ENCODE measurements around the gene NTPCR. TPM values are rescaled to one million over a fixed set of nuclear protein-coding genes. Genes with fewer than 3 reads are reported as not detected.

NTPCR gene
- total RNA-seq, 1 experiment from 2014 or later, result 50.0 TPM

DNA sequence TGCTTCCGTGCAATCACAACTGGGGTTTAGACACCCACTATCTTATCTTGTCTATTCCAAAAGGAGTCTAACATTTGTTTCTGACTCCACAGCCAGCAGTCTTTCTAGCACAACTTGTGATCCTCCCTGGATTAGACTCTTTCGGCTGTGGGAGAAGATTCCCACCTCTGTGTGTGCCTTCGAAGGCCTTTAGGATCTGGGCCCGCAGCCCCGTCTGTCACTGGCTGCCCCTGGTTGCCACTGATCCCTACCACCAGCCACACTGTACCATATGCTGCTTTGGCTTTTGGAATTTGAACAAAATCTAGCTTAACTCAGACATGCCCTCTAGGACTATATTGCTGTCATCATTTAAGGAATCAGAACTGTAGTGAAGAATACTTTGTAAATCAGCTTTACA is 18.0 kb downstream of the NTPCR start:
- TF ChIP-seq, protein P1, sequence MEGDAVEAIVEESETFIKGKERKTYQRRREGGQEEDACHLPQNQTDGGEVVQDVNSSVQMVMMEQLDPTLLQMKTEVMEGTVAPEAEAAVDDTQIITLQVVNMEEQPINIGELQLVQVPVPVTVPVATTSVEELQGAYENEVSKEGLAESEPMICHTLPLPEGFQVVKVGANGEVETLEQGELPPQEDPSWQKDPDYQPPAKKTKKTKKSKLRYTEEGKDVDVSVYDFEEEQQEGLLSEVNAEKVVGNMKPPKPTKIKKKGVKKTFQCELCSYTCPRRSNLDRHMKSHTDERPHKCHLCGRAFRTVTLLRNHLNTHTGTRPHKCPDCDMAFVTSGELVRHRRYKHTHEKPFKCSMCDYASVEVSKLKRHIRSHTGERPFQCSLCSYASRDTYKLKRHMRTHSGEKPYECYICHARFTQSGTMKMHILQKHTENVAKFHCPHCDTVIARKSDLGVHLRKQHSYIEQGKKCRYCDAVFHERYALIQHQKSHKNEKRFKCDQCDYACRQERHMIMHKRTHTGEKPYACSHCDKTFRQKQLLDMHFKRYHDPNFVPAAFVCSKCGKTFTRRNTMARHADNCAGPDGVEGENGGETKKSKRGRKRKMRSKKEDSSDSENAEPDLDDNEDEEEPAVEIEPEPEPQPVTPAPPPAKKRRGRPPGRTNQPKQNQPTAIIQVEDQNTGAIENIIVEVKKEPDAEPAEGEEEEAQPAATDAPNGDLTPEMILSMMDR (conservative IDR thresholded peaks at IDR 0.05; ENCODE audit: low read depth, low read length), result no peak
- no peak for TF ChIP-seq EZH2 (IDR thresholded peaks at IDR 0.05; ENCODE audit: borderline replicate concordance, low read depth, low read length, poor library complexity, severe bottlenecking)
- intact Hi-C loops (cut with micrococcal nuclease; ENCODE audit: unreplicated experiment), result no loop called here
- CTCF ChIA-PET, result no interaction called here
- Histone ChIP-seq H3K9me3 (ENCODE audit: low read depth, low read length, poor library complexity, severe bottlenecking) (peaks cover 8% of the 10 kb centered on the region), H3K27me3 (replicated peaks; ENCODE audit: insufficient read depth, low read depth, low read length, poor library complexity) (no peaks in the 10 kb centered on the region), H3K4me3 (ENCODE audit: low read depth, low read length, poor library complexity, severe bottlenecking) (no peak overlapping the region), H3K27ac (ENCODE audit: low read depth, low read length, poor library complexity, severe bottlenecking) (no peak overlapping the region), H3K4me1 (ENCODE audit: insufficient read depth, low read length, poor library complexity, severe bottlenecking) (no peaks in the 10 kb centered on the region), H3K36me3 (ENCODE audit: insufficient read depth, low read length, poor library complexity, severe bottlenecking) (peaks cover 33% of the 10 kb centered on the region)
- POLR2A ChIA-PET (ENCODE audit: low non-redundant PET), result no interaction called here
- no TSS peak for BruUV-seq (replicated peaks)
- no peak for DNase-seq (ENCODE audit: low spot score)

DNA sequence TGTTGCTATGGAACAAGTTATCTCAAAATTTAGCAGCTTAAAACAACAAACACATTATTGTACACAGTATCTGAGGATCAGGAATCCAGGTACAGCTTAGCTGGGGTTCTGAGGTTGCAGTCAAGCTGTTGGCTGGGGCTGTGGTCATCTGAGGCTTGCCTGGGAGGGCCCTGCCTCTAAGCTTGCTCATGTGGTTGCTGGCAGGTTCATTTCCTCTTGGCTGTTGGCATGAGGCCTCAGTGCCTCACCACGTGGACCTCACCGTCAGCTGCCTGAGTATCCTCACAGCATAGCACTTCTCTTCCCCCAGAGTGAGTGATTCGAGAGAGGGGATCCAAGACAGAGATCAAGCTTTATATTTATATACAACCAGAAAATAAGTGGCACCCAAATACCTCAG is 18.6 kb downstream of the NTPCR start:
- Histone ChIP-seq H3K9me3 (ENCODE audit: low read depth, low read length, poor library complexity, severe bottlenecking) (peaks cover 14% of the 10 kb centered on the region), H3K27me3 (replicated peaks; ENCODE audit: insufficient read depth, low read depth, low read length, poor library complexity) (no peaks in the 10 kb centered on the region), H3K36me3 (ENCODE audit: insufficient read depth, low read length, poor library complexity, severe bottlenecking) (peaks cover 38% of the 10 kb centered on the region), H3K4me1 (ENCODE audit: insufficient read depth, low read length, poor library complexity, severe bottlenecking) (no peaks in the 10 kb centered on the region), H3K27ac (ENCODE audit: low read depth, low read length, poor library complexity, severe bottlenecking) (no peak overlapping the region), H3K4me3 (ENCODE audit: low read depth, low read length, poor library complexity, severe bottlenecking) (no peak overlapping the region)
- TF ChIP-seq EZH2 (IDR thresholded peaks at IDR 0.05; ENCODE audit: borderline replicate concordance, low read depth, low read length, poor library complexity, severe bottlenecking), result no peak
- TF ChIP-seq, protein P1 (conservative IDR thresholded peaks at IDR 0.05; ENCODE audit: low read depth, low read length), result no peak
- no peak for DNase-seq (ENCODE audit: low spot score)
- CTCF ChIA-PET, result no interaction called here
- POLR2A ChIA-PET (ENCODE audit: low non-redundant PET), result no interaction called here
- no TSS peak for BruUV-seq (replicated peaks)
- intact Hi-C loops (cut with micrococcal nuclease; ENCODE audit: unreplicated experiment), result no loop called here

DNA sequence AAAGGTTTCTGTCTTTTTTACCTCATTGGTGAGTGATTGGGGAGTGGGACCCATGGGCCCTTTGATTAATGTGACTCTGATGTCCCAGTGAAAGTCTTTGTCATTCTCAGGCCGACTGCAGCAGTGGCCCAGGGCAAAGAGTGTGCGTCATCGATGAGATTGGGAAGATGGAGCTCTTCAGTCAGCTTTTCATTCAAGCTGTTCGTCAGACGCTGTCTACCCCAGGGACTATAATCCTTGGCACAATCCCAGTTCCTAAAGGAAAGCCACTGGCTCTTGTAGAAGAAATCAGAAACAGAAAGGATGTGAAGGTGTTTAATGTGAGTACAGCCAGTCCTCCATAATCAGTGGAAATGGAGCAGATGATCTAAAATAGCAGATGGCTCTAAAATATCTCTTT is 19.4 kb downstream of the NTPCR start:
- Histone ChIP-seq H3K4me3 (ENCODE audit: low read depth, low read length, poor library complexity, severe bottlenecking) (no peak overlapping the region), H3K9me3 (ENCODE audit: low read depth, low read length, poor library complexity, severe bottlenecking) (peaks cover 18% of the 10 kb centered on the region), H3K27ac (ENCODE audit: low read depth, low read length, poor library complexity, severe bottlenecking) (no peak overlapping the region), H3K27me3 (replicated peaks; ENCODE audit: insufficient read depth, low read depth, low read length, poor library complexity) (no peaks in the 10 kb centered on the region), H3K36me3 (ENCODE audit: insufficient read depth, low read length, poor library complexity, severe bottlenecking) (peaks cover 41% of the 10 kb centered on the region), H3K4me1 (ENCODE audit: insufficient read depth, low read length, poor library complexity, severe bottlenecking) (no peaks in the 10 kb centered on the region)
- no TSS peak for BruUV-seq (replicated peaks)
- CTCF ChIA-PET, result no interaction called here
- TF ChIP-seq, protein P1 (conservative IDR thresholded peaks at IDR 0.05; ENCODE audit: low read depth, low read length), result no peak
- TF ChIP-seq EZH2 (IDR thresholded peaks at IDR 0.05; ENCODE audit: borderline replicate concordance, low read depth, low read length, poor library complexity, severe bottlenecking), result no peak
- POLR2A ChIA-PET (ENCODE audit: low non-redundant PET), result no interaction called here
- intact Hi-C loops (cut with micrococcal nuclease; ENCODE audit: unreplicated experiment), result no loop called here
- no peak for DNase-seq (ENCODE audit: low spot score)

All from A673 (cell line).